Colonic mucosa (tissue), 4 donors: ENCODE data around the gene LRRC8B. TPM values are rescaled to one million over a fixed set of nuclear protein-coding genes. Genes with fewer than 3 reads are reported as not detected.

Source experiments
- DNase-seq: peaks from one replicate; pipeline ENCODE4 v3.0.0-alpha.2; 2020
- H3K27ac ChIP-seq: fragments of 200-600 bp; one replicate; pipeline ENCODE4 v1.8.0; 2021
- H3K27me3 ChIP-seq: fragments of 200-600 bp; one replicate; pipeline ENCODE4 v1.8.0; 2021
- H3K36me3 ChIP-seq: fragments of 200-600 bp; one replicate; pipeline ENCODE4 v1.8.0; 2021
- H3K4me1 ChIP-seq: fragments of 200-600 bp; one replicate; pipeline ENCODE4 v1.8.0; 2021; ENCODE audit warnings: mild to moderate bottlenecking
- H3K4me3 ChIP-seq: fragments of 200-600 bp; one replicate; pipeline ENCODE4 v1.8.0; 2021
- H3K9ac ChIP-seq, 2 donors: one replicate each; pipeline ENCODE4 v1.7.0; 2013; ENCODE audit warnings: control low read depth in 2 of 2, low read depth in 2 of 2, low read length in 2 of 2
- H3K9me3 ChIP-seq: fragments of 200-600 bp; one replicate; pipeline ENCODE4 v1.8.0; 2021
- CTCF ChIP-seq: fragments of 200-600 bp; IDR thresholded peaks from one replicate; pipeline ENCODE4 v1.8.0; 2022; ENCODE audit warnings: antibody characterized with exemption, mild to moderate bottlenecking
- intact Hi-C: fragments of 100-400 bp; cut with DNase I; formaldehyde crosslinking; loops from one replicate; pipeline ENCODE4 v1.14.1; 2022
- total RNA-seq, 2 donors: library from RNA; stranded (reverse); fragmentation: NEBNext Ultra II Directional in 1 of 2; extraction: Animal tissue kit (Norgen Biotek cat#: 25700) in 1 of 2; gene quantifications; one replicate each; pipeline ENCODE4 v1.2.1, GENCODE V29; 2021
- donor health status: healthy.
- donor health status: DM: no; HTN: no; CAD: no.
- donor health status: DM: no; HTN: no; CAD: no.

The LRRC8B gene
- total RNA-seq, 2 donors from 2014 or later = 14.4 to 15.0 TPM

- H3K9ac ChIP-seq = no peak overlapping the region
- no peaks in the 10 kb centered on the region for H3K9me3 ChIP-seq
- intact Hi-C loops = no loop called here
- H3K36me3 ChIP-seq = no peaks in the 10 kb centered on the region
- no peak overlapping the region for H3K27ac ChIP-seq
- H3K4me1 ChIP-seq = no peaks in the 10 kb centered on the region
- no peak for TF ChIP-seq CTCF
- no peak for DNase-seq
- H3K4me3 ChIP-seq = no peak overlapping the region
- no peaks in the 10 kb centered on the region for H3K27me3 ChIP-seq
Measured at GRCh38 chr1:89607156-89607555, 82.5 kb downstream of the LRRC8B start.

GRCh38 chr1:89607586-89608318 lies 83.1 kb downstream of the LRRC8B start:
- no peak overlapping the region for H3K4me3 ChIP-seq
- no peak for TF ChIP-seq CTCF
- H3K27ac ChIP-seq = no peak overlapping the region
- no peaks in the 10 kb centered on the region for H3K27me3 ChIP-seq
- H3K9ac ChIP-seq = no peak overlapping the region
- intact Hi-C loops = no loop called here
- H3K4me1 ChIP-seq = no peaks in the 10 kb centered on the region
- no peaks in the 10 kb centered on the region for H3K9me3 ChIP-seq
- DNase-seq = no peak
- no peaks in the 10 kb centered on the region for H3K36me3 ChIP-seq

GRCh38 chr1:89608319-89608983 lies 83.8 kb downstream of the LRRC8B start:
- Histone ChIP-seq H3K4me1 (no peaks in the 10 kb centered on the region), H3K27ac (no peak overlapping the region), H3K4me3 (no peak overlapping the region), H3K9ac (no peak overlapping the region), H3K9me3 (no peaks in the 10 kb centered on the region), H3K27me3 (no peaks in the 10 kb centered on the region), H3K36me3 (no peaks in the 10 kb centered on the region)
- intact Hi-C loops = no loop called here
- no peak for DNase-seq
- TF ChIP-seq CTCF = no peak

GRCh38 chr1:89608984-89609725 lies 84.5 kb downstream of the LRRC8B start:
- TF ChIP-seq CTCF = no peak
- Histone ChIP-seq H3K4me1 (no peaks in the 10 kb centered on the region), H3K27me3 (no peaks in the 10 kb centered on the region), H3K9ac (no peak overlapping the region), H3K9me3 (no peaks in the 10 kb centered on the region), H3K36me3 (no peaks in the 10 kb centered on the region), H3K27ac (no peak overlapping the region), H3K4me3 (no peak overlapping the region)
- intact Hi-C loops = no loop called here
- DNase-seq = no peak

- Histone ChIP-seq H3K27ac (no peak overlapping the region), H3K4me1 (no peaks in the 10 kb centered on the region), H3K36me3 (no peaks in the 10 kb centered on the region), H3K9ac (no peak overlapping the region), H3K4me3 (no peak overlapping the region), H3K9me3 (no peaks in the 10 kb centered on the region), H3K27me3 (no peaks in the 10 kb centered on the region)
- no peak for TF ChIP-seq CTCF
- no peak for DNase-seq
- intact Hi-C loops = no loop called here
Measured at GRCh38 chr1:89609781-89610456, 85.3 kb downstream of the LRRC8B start.
